Stomach (tissue), 9 donors: Measurements from ENCODE around the gene CIT. TPM values are rescaled to one million over a fixed set of nuclear protein-coding genes. Genes with fewer than 3 reads are reported as not detected.

Experiments
- DNase-seq, 2 donors: peaks; one replicate each; pipeline versions ENCODE4 v3.0.0 to v3.0.0-alpha.2; 2013 to 2019
- H3K27ac ChIP-seq, 5 donors: fragments of 200-600 bp in 4 of 5; sonication (generic) in 4 of 5; one replicate each; pipeline ENCODE4 v1.5.1; 2013 to 2019; ENCODE audit warnings: mild to moderate bottlenecking in 1 of 5, moderate library complexity in 1 of 5
- H3K27me3 ChIP-seq, 3 donors: fragments of 200-600 bp; sonication (generic); one replicate each; pipeline ENCODE4 v1.5.1; 2017 to 2019; ENCODE audit warnings: mixed run types in 1 of 3
- H3K36me3 ChIP-seq, 4 donors: fragments of 200-600 bp; sonication (generic); 1 replicate in 3 of 4; 2 replicates in 1 of 4; pipeline ENCODE4 v1.5.1; 2016 to 2019
- H3K4me1 ChIP-seq, 4 donors: fragments of 200-600 bp; sonication (generic); one replicate each; pipeline ENCODE4 v1.5.1; 2016 to 2019
- H3K4me3 ChIP-seq, 4 donors: fragments of 200-600 bp; sonication (generic) in 3 of 4; one replicate each; pipeline ENCODE4 v1.5.1; 2016 to 2019; ENCODE audit warnings: mild to moderate bottlenecking in 1 of 4
- H3K9me3 ChIP-seq, 4 donors: fragments of 200-600 bp; sonication (generic); one replicate each; pipeline ENCODE4 v1.5.1; 2016 to 2019
- EP300 ChIP-seq: sonication (generic); formaldehyde crosslinking; IDR thresholded peaks from one replicate; pipeline ENCODE4 v1.6.1; 2017; ENCODE audit warnings: antibody characterized with exemption
- POLR2A ChIP-seq, 4 donors: fragments of 450-650 bp; IDR thresholded peaks; one replicate each; pipeline ENCODE4 v1.6.1; 2016; ENCODE audit warnings: antibody characterized with exemption in 4 of 4, control low read depth in 2 of 4, mild to moderate bottlenecking in 1 of 4, moderate library complexity in 1 of 4
- POLR2AphosphoS5 ChIP-seq, 3 donors: sonication (generic); formaldehyde crosslinking; IDR thresholded peaks; one replicate each; pipeline ENCODE4 v1.6.1; 2016; ENCODE audit warnings: antibody characterized with exemption in 3 of 3
- WGBS, 5 donors: extraction: QIAGEN DNeasy Blood & Tissue Kit in 3 of 5; methylation state at CpG; one replicate each; pipeline versions ENCODE4 v1.1.5 to v1.1.7; 2013 to 2018; 5-methylcytosine and 5-hydroxymethylcytosine counted together
- intact Hi-C: fragments of 100-400 bp; cut with DNase I; formaldehyde crosslinking; loops from one replicate; pipeline ENCODE4 v1.15.1; 2023; ENCODE audit warnings: low total_unique reads
- polyA plus RNA-seq, 3 donors: library from polyadenylated mRNA; stranded (reverse); fragments of 200-250 nt; gene quantifications; one replicate each; pipeline ENCODE4 v1.2.3, GENCODE V29; 2013
- total RNA-seq, 5 donors: library from RNA; depleted of rRNA; stranded (reverse); fragments of >200 nt; gene quantifications; one replicate each; pipeline versions ENCODE4 v1.1.0 to v1.2.3, GENCODE V29; 2014 to 2016
- TF ChIP-seq, protein P1 (sequence below), 7 experiments: fragments of 450-650 bp in 4 of 7; fragments of 200-600 bp in 3 of 7; sonication (generic) in 3 of 7; IDR thresholded peaks; one replicate each; pipeline ENCODE4 v1.5.1; 2016 to 2019; ENCODE audit warnings: antibody characterized with exemption in 7 of 7, control low read depth in 2 of 7, mild to moderate bottlenecking in 1 of 7
- donor health status: healthy with polysubstance abuse.
- donor health status: Bipolar disorder and iron deficiency.
- donor health status: healthy.

The CIT gene
- total and polyA plus RNA-seq, 8 donors = 2.8 to 164 (median 21.0) TPM

DNA sequence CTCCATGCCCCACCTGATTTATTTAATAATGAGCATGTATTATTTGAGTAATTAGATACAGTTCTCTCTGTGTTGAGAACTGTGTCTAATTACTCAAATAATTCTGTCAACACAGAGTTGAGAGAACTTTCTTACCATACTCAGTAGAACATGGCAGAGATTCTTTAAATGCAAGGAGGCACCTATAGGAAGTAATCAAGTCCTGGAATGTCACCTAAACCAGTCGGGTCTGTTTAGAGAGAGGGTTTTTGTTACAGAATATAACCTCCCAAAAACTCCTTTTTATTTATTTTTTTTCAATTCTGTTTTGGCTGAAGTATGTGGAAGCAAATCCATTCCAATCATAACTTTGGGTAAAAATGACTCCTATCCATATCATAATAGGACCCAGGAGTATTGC lies 37.5 kb upstream of the CIT start:
- no peak overlapping the region for H3K27ac ChIP-seq
- WGBS, 5 donors = 6 to 22% (median 10%) methylated on average over 1 of the region's 1 CpG
- no peak for DNase-seq
- peaks cover 0 to 15% (median 0%) of the 10 kb centered on the region in 3 donors for H3K27me3 ChIP-seq
- no peaks in the 10 kb centered on the region for H3K4me1 ChIP-seq
- intact Hi-C loops = no loop called here
- H3K9me3 ChIP-seq = no peaks in the 10 kb centered on the region
- no peak overlapping the region for H3K4me3 ChIP-seq
- no peaks in the 10 kb centered on the region for H3K36me3 ChIP-seq
- TF ChIP-seq, protein P1, sequence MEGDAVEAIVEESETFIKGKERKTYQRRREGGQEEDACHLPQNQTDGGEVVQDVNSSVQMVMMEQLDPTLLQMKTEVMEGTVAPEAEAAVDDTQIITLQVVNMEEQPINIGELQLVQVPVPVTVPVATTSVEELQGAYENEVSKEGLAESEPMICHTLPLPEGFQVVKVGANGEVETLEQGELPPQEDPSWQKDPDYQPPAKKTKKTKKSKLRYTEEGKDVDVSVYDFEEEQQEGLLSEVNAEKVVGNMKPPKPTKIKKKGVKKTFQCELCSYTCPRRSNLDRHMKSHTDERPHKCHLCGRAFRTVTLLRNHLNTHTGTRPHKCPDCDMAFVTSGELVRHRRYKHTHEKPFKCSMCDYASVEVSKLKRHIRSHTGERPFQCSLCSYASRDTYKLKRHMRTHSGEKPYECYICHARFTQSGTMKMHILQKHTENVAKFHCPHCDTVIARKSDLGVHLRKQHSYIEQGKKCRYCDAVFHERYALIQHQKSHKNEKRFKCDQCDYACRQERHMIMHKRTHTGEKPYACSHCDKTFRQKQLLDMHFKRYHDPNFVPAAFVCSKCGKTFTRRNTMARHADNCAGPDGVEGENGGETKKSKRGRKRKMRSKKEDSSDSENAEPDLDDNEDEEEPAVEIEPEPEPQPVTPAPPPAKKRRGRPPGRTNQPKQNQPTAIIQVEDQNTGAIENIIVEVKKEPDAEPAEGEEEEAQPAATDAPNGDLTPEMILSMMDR (IDR thresholded peaks at IDR 0.05) = no peak
- TF ChIP-seq POLR2AphosphoS5 (IDR thresholded peaks at IDR 0.05) (no peak), EP300 (no peak), POLR2A (IDR thresholded peaks at IDR 0.05) (no peak)

DNA sequence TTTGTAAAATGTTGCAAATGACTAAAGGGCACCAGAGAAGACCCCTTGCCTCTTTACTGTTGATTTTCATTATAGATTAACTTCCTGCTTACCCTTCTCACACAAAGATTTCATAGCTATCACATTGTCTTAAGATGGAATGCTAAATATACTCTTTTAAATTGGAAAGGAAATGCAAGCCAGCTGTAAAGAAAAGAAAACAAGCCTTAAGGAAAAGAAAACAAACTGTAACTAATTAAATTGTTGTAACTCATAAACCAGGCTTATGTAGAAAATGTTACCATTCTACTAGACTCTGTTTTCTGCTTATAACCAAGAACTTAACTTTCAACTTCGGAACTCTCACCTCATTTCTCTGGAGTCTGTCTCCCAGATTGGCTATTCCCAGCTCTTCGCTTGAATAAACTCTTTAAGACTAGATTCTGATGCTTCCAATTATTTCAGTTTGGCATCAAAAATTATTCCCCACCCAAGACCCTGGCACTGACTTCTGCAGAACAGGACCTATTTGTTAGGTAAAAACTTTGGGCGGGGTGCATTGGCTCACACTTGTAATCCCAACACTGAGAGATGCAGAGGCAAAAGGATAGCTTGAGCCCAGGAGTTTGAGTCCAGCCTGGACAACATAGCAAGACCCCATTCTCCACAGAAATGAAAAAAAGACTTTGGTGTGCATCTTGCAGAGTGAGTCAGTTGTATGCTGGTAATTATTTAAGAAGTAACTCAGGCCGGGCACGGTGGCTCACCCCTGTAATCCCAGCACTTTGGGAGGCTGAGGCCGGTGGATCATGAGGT lies 36.6 kb upstream of the CIT start:
- TF ChIP-seq POLR2A (IDR thresholded peaks at IDR 0.05) (no peak), POLR2AphosphoS5 (IDR thresholded peaks at IDR 0.05) (no peak), EP300 (no peak)
- TF ChIP-seq, protein P1 (IDR thresholded peaks at IDR 0.05) = no peak
- Histone ChIP-seq H3K36me3 (no peaks in the 10 kb centered on the region), H3K27ac (no peak overlapping the region), H3K27me3 (peaks cover 0 to 21% (median 0%) of the 10 kb centered on the region in 3 donors), H3K9me3 (no peaks in the 10 kb centered on the region), H3K4me1 (no peaks in the 10 kb centered on the region), H3K4me3 (no peak overlapping the region)
- no peak for DNase-seq
- WGBS, 5 donors = 94 to 97% (median 96%) methylated on average over 6 of the region's 6 CpGs
- intact Hi-C loops = no loop called here

DNA sequence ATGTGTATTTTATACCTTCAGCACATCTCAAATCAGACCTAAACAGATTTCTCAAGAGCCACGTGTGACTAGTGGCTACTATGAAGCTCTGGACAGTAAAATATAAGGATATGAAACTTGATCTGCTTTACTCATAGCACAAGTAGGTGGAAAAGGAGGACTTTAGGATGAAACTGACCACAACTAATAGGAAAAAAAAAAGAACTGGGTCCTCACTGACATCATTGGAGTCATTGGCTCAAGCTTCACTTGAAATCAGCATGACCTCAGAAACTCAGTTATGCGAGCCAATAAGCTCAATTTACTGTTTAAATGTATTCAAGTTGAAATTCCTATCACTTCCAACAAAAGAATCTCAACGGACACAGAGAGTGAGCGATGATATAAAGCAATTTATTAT lies 34.1 kb upstream of the CIT start:
- intact Hi-C loops = no loop called here
- no peak overlapping the region for H3K4me3 ChIP-seq
- H3K27me3 ChIP-seq = peaks cover 0 to 8% (median 0%) of the 10 kb centered on the region in 3 donors
- no peaks in the 10 kb centered on the region for H3K9me3 ChIP-seq
- DNase-seq = no peak
- no peaks in the 10 kb centered on the region for H3K4me1 ChIP-seq
- no peak overlapping the region for H3K27ac ChIP-seq
- WGBS, 5 donors = 62 to 72% (median 68%) methylated on average over 4 of the region's 4 CpGs
- TF ChIP-seq, protein P1 (IDR thresholded peaks at IDR 0.05) = no peak
- no peak for TF ChIP-seq POLR2A (IDR thresholded peaks at IDR 0.05)
- no peaks in the 10 kb centered on the region for H3K36me3 ChIP-seq

DNA sequence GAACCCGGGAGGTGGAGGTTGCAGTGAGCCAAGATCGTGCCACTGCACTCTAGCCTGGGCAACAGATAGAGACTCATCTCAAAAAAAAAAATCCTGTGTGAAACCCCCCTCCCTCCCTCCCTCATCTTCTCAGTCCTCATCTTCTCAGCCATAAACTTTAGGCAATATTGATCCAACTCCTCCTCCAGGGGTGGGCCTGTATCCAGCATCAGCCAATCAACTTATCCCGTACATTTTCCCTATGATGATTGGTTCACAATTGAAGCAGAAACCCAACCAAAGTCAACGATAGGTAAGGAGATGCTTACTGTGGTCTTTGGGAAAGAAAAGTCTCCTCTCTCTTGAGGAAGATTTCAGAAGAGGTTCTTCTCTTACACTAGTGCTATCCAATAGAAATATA lies 33.5 kb upstream of the CIT start:
- Histone ChIP-seq H3K27ac (no peak overlapping the region), H3K9me3 (no peaks in the 10 kb centered on the region), H3K36me3 (no peaks in the 10 kb centered on the region), H3K4me3 (no peak overlapping the region), H3K27me3 (peaks cover 0 to 7% (median 0%) of the 10 kb centered on the region in 3 donors), H3K4me1 (no peaks in the 10 kb centered on the region)
- WGBS, 5 donors = 86 to 98% (median 91%) methylated on average over 3 to 4 of the region's 4 CpGs
- intact Hi-C loops = no loop called here
- TF ChIP-seq, protein P1 (IDR thresholded peaks at IDR 0.05) = no peak
- no peak for TF ChIP-seq EP300
- no peak for TF ChIP-seq POLR2A (IDR thresholded peaks at IDR 0.05)
- no peak for TF ChIP-seq POLR2AphosphoS5 (IDR thresholded peaks at IDR 0.05)
- DNase-seq = no peak
